Left cardiac atrium (tissue), 4 donors: ENCODE measurements around the gene SHANK1. TPM values are rescaled to one million over a fixed set of nuclear protein-coding genes. Genes with fewer than 3 reads are reported as not detected.

Experiments used
- ATAC-seq, 2 donors: fragments of 200-7000 bp; cut with Tn5 transposase; one replicate each; pipeline ENCODE4 v1.9.1; 2020; ENCODE audit warnings: mild to moderate bottlenecking in 2 of 2, moderate library complexity in 2 of 2
- DNase-seq: peaks from one replicate; pipeline ENCODE4 v3.0.0-alpha.2; 2020
- intact Hi-C, 2 donors: fragments of 100-400 bp; cut with DNase I; formaldehyde crosslinking; loops; one replicate each; pipeline versions ENCODE4 v1.14.1 to v1.15.1; 2022 to 2023
- total RNA-seq, 2 donors: library from RNA; stranded (reverse); fragmentation: NEBNext Ultra II Directional; extraction: Animal tissue kit (Norgen Biotek cat#: 25700); gene quantifications; one replicate each; pipeline ENCODE4 v1.2.1, GENCODE V29; 2021
- donor health status: DM: no; HTN: yes; CAD: no.
- donor health status: DM: no; HTN: yes; CAD: no; lungs with severe emphysema.
- donor health status: DM: yes; HTN: yes; CAD: no.
- donor health status: Dilated cardiomyopathy.

SHANK1 gene
- total RNA-seq, 2 donors from 2014 or later = 0.62 to 1.2 TPM

DNA sequence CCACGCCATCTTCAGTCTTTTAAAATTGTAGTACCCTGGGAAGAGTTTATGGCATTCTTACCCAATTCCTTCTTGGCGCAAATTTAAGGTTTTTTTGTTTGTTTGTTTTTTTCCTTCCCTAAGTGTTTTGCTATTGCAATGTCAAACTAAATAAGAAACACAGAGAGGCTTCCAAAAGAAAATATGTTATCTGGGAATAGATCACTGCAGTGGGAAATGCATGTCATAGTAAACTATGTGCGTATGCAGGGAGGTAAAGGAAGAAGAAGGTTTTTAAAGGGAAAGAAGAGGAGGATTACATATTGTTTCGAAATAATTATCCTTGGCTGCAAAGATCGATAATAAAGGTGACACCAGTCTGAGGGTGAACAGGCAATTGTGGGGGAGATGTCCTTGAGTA lies 16.7 kb upstream of the SHANK1 start:
- intact Hi-C loops = no loop called here

DNA sequence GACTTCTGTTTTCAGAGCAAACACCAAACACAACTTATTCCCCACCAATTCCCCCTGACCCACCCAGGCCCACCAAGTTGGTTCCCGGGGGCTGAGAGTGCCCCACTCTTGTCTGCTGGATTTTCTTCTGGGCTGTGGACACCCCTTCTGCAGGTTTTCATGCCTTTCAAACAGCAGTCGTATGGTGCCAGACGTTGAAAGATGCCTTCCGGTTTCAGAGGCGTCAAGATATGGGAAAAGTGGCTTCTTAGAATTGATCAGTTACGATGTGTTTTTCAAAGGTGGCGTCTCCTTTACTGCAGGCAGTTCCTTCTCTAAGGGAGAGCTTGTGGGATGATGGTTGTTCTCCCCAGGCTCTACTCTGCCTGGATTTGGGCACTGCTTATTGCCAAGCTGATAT lies 16.3 kb upstream of the SHANK1 start:
- ATAC-seq (no peak), DNase-seq (no peak)

More for the DNA sequence above, 16.7 kb upstream of the SHANK1 start:
- DNase-seq (no peak), ATAC-seq (no peak)

DNA sequence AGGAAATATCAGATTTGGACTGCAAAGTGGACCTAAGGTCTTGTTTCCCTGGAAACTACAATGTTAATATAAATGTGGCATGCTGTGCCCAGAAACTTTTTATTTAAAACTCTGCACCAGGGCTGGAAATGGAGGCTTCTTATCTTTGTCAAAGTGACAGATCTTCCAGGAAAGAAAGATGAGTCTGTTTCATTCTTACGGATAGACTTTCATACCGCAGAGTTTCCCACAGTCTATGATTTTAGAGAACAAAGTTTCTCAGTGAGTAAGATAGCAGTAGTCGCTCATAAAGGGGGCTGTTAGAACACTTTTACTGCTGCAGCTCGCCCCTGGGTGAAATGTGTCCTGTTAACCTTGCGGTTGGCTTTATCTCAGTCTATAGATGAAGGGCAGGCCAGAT lies 10.3 kb upstream of the SHANK1 start:
- ATAC-seq = no peak
- DNase-seq = no peak

More for the DNA sequence above, 16.3 kb upstream of the SHANK1 start:
- intact Hi-C loops = no loop called here

GRCh38 chr19:50728084-50728737 lies 8.6 kb upstream of the SHANK1 start:
- ATAC-seq = peak in 1 of 2 donors; percentile 26

More for the DNA sequence above, 10.3 kb upstream of the SHANK1 start:
- intact Hi-C loops = no loop called here

GRCh38 chr19:50725911-50726230 lies 6.3 kb upstream of the SHANK1 start:
- no peak for ATAC-seq
- DNase-seq = no peak
- intact Hi-C loops = no loop called here

More at GRCh38 chr19:50728084-50728737, 8.6 kb upstream of the SHANK1 start:
- intact Hi-C loops = no loop called here
- peak; percentile 91 for DNase-seq

DNA sequence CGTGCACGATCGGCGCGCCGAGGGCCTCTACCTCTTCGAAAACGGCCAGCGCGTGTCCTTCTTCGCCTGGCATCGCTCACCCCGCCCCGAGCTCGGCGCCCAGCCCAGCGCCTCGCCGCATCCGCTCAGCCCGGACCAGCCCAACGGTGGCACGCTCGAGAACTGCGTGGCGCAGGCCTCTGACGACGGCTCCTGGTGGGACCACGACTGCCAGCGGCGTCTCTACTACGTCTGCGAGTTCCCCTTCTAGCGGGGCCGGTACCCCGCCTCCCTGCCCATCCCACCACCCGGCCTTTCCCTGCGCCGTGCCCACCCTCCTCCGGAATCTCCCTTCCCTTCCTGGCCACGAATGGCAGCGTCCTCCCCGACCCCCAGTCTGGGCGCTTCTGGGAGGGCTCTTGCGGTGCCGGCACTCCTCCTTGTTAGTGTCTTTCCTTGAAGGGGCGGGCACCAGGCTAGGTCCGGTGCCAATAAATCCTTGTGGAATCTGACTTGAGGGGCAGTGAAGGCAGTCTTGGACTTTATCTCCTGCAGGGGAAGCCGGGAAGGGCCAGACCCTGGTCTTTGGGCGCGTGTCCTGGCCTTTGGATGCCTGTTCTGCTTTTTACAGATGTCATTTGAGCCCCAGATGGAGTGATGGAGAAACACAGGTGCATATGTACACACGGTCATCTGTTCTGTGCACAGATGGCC lies 5.8 kb upstream of the SHANK1 start:
- DNase-seq = no peak
- intact Hi-C loops = no loop called here
- peak; percentile 46 to 56 for ATAC-seq

DNA sequence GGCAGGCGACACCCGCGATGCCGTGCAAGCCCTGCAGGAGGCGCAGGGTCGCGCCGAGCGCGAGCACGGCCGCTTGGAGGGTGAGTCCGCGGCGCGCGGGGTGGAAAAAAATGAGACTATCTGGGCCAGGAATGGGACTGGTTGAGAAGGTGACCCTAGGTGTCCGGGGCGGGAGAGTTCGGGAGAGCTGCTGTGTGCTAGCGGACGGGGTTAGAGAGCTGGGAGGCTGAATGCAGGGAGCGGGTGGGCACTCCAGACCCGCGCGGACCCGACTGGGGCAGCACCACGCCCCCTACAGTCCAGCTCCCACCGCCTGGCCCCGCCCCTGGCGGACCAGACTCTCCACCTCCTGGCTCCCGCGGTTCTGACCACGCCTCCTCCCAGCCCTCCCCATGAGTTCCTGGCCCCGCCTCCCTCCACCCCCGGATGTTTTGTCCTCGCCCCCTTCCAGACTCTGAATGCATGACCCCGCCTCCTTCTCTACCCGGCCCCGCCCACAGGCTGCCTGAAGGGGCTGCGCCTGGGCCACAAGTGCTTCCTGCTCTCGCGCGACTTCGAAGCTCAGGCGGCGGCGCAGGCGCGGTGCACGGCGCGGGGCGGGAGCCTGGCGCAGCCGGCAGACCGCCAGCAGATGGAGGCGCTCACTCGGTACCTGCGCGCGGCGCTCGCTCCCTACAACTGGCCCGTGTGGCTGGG lies 5.1 kb upstream of the SHANK1 start:
- DNase-seq (peak; percentile 99), ATAC-seq (peak; percentile 95 to 96)
- intact Hi-C loops = no loop called here

GRCh38 chr19:50723735-50724521 lies 4.3 kb upstream of the SHANK1 start:
- no peak for ATAC-seq
- no peak for DNase-seq
- intact Hi-C loops = no loop called here

DNA sequence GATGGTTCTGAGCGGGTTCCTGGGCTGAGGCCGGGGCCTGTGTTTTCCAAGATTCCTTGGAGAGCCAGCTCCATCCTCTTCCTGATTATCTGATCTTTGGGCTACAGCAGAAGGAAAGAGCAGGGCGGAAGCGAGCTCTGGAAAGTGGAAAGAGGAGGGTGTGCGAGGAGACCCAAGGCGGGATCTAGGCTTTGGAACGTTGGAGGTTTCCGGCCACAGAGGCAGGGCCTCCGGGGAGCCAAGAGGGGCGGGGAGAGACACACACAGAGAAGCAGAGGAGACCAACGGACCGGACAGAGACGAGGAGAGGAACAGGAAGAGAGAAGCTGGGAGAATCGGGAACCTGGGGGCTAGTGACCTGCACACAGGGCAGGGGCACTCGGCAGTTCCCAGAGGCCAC lies 3.5 kb upstream of the SHANK1 start, which contains the start of gene CLEC11A:
CLEC11A (plus strand) TSS at position 296 of the 400 bp plus-strand sequence. CDS start 162 bp downstream, outside the sequence.
- intact Hi-C loops = no loop called here
- DNase-seq (peak; percentile 75), ATAC-seq (peak in 1 of 2 donors; percentile 27)

- ATAC-seq (no peak), DNase-seq (no peak)
- intact Hi-C loops = no loop called here
Observed at GRCh38 chr19:50722201-50723013, 2.8 kb upstream of the SHANK1 start.

- DNase-seq = no peak
- no peak for ATAC-seq
- intact Hi-C loops = no loop called here
Observed at GRCh38 chr19:50721441-50722137, 2.0 kb upstream of the SHANK1 start.

- DNase-seq (no peak), ATAC-seq (no peak)
- intact Hi-C loops = no loop called here
Observed at GRCh38 chr19:50720921-50721381, 1.3 kb upstream of the SHANK1 start.

GRCh38 chr19:50720181-50720920 lies 749 bp upstream of the SHANK1 start:
- DNase-seq (no peak), ATAC-seq (no peak)
- intact Hi-C loops = no loop called here

GRCh38 chr19:50719119-50719435 lies 525 bp downstream of the SHANK1 start:
- intact Hi-C loops = no loop called here
- DNase-seq (no peak), ATAC-seq (no peak)

- DNase-seq (no peak), ATAC-seq (peak in 1 of 2 donors; percentile 17)
- intact Hi-C loops = no loop called here
Observed at GRCh38 chr19:50718255-50719118, 1.1 kb downstream of the SHANK1 start.

DNA sequence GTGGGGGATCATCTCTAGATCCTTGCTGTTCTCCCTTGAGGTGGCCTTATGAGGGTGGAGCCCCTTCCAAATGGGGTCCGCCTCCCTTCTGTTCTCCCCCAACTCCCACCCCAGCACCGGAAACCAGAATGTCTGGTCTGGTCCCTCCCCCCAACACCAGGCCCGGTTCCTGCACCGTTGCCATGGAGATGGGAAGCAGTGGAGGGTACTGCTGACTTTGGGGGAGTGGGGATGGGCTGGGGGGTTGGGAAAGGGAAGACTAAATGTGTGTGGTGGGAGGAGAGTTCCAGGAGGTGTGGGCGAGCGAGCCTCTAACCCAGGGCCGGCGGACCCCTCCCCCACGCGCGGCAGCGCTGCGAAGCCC lies 1.7 kb downstream of the SHANK1 start:
- intact Hi-C loops = no loop called here

More for the DNA sequence above, 1.7 kb downstream of the SHANK1 start:
- no peak for ATAC-seq
- DNase-seq = no peak
